Endometrial microvascular endothelial cells (primary cell): ENCODE data around the gene CCDC148. TPM values are rescaled to one million over a fixed set of nuclear protein-coding genes. Genes with fewer than 3 reads are reported as not detected.

Experiments used
- in situ Hi-C: cut with HindIII; loops from 2 replicates; pipeline ENCODE4 v1.10.0; 2017; ENCODE audit warnings: low sequenced_read_pairs, low pct_unique_long_range_greater_than_20kb; ENCODE audit errors: inconsistent ontology term
- total RNA-seq: library from RNA; depleted of rRNA; stranded (reverse); fragments of >200 nt; gene quantifications from one replicate; pipeline ENCODE4 v1.2.3, GENCODE V29; 2015; ENCODE audit errors: inconsistent ontology term

The CCDC148 gene
- total RNA-seq, 1 donor from 2014 or later, result 0.46 TPM

DNA sequence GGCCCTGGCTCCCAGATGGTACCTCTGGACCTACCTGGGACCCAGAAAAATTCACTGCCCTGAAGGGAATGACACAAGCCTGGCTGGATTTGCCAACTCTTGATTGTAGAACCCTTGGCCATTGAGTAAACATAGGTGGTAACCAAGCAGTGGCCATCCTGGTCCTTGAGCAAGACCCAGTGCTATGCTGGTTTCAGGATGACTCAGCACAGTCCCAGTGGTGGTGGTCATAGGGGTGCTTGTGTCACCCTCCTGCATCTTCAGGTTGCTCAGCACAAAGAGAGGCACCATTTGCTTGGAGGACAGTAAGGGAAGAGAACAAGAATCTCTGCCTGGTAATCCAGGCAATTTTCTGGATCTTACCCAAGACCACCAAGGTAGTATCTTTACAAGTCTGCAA is 302.0 kb downstream of the CCDC148 start:
- in situ Hi-C loops, result no loop called here

DNA sequence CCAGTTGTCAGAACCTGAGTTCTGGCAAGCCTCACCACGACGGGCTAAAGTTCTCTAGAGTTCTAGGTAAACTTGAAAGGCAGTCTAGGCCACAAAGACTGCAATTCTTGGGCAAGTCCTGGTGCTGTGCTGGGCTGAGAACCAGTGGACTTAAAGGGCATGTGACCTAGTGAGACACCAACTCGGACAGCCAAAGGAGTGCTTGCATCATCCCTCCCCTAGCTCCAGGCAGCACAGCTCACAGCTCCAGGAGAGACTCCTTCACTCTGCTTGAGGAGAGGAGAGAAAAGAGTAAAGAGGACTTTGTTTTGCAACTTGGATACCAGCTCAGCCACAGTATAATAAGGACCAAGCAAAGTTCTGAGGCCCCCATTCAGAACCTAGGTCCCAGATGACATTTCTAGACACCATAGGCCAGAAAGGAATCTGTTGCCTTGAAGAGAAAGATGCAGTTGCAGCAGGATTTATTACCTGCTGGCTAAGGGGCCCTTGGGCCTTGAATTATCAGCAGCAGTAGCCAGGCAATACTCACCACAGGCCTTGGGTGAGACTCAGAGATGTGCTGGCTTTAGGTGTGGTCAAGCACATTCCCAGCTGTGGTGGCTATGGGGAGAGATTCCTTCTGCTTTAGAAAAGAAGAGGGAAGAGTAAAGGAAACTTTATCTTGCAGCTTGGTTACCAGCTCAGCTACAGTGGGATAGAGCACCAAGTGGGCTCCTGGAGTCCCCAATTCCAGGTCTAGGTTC is 303.1 kb downstream of the CCDC148 start:
- in situ Hi-C loops, result no loop called here

DNA sequence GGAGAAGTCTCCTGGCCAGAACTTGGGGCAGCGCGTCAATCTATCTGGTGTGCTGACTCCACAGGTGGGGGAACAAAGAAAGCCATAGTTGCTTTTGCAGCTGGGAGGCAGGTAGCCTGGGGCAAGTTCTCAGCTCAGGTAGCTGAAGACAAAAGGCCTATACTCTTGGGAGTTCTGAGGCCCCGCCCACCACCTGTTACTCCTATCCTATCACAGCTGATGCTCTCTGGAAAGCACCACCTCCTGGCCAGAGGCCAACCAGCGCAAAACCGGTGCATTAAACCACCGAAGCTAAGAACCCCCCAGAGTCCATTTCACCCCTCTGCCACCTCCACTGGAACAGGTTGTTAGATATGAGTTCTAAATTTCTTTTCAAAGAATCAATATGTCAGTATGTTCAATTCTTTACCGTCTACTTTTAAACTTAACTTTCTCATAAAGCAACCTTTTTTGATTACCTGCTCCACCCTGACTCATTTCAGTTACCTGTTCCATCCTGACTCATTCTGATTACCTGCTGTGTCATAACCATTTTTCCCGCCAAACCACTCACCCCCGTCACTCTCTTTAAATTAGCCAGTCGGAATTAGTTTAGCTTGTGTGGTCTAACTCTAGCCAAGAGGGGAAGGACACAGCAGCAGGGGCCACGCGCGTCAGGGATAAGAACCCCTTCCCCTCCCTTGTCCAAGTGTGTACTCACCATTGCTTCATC is 311.5 kb downstream of the CCDC148 start:
- in situ Hi-C loops, result no loop called here

GRCh38 chr2:158143703-158144360 is 312.7 kb downstream of the CCDC148 start:
- in situ Hi-C loops, result no loop called here

DNA sequence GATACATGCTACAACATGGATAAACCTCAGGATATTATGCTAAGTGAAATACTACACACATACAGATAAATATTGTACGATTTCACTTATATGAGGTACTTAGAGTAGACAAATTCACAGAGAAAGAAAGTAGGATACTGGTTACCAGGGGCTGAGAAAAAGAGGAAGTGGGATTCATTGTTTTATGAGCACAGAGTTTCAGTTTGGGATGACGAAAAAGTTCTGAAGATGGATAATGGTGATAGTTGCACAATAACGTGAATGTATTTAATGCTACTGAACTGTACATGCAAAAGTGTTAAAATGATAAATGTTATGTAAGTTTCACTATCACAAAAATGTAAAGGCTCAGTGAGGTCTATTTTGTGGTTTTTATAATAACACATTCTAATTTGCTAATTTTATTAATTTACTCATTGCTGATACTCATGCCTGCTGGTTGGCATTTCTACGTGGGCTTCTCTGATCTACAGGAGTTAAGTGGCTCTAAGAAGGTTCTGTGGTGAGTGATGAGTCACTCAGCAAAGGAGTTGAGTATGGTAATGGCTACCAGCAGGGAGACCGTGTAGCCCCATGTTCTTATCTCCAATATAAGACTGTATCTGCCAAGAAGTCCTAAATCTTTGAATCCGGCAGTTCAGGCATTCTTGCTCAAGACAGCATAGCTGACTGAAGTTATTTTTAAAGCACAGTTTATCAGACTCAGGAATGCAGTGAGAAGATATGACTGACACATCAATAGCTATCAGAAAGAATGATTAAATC is 313.8 kb downstream of the CCDC148 start:
- in situ Hi-C loops, result no loop called here

GRCh38 chr2:158142165-158142564 is 314.4 kb downstream of the CCDC148 start:
- in situ Hi-C loops, result no loop called here

DNA sequence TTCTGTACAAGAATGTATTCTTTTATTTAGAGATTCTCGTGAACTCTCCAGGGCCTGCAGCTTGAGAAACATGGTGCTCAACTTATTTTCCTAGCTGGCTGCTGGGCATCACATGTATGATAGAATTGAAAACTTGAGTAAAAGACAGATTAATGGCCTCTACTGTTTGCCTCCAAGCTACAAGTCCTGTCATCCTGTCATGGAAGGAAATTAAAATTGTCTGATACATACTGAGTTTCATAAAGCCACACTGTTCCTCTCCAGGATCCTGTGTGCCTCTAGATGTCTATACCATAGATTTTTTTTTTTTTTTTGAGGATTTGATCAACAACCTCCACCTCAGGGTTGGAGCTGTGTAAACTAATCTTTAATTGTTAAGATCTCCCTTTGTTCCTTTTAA is 316.4 kb downstream of the CCDC148 start:
- in situ Hi-C loops, result no loop called here

DNA sequence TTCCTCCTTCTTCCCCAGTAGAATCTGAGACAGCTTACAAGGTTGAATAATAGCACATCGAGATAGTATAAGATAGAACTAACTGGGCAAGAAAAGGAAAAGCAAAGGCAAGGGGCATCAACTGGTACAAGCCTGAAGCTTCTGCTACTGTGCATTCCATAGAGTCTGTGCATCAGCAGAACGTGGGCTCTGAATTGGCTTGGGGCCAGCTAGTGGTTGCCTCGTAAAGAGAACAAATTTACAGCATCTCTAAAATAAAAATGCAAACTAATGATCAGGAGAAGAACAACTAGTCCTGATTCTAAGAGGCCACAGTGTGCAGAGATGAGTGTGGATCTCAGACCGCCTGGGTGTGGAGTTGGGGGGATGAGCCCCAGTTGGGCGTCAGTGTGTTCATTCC is 318.3 kb downstream of the CCDC148 start:
- in situ Hi-C loops, result no loop called here

- in situ Hi-C loops, result no loop called here
Observed at GRCh38 chr2:158135096-158135495, 321.5 kb downstream of the CCDC148 start.

- in situ Hi-C loops, result no loop called here
Observed at GRCh38 chr2:158134655-158135054, 321.9 kb downstream of the CCDC148 start.

GRCh38 chr2:158134055-158134454 is 322.5 kb downstream of the CCDC148 start:
- in situ Hi-C loops, result no loop called here

DNA sequence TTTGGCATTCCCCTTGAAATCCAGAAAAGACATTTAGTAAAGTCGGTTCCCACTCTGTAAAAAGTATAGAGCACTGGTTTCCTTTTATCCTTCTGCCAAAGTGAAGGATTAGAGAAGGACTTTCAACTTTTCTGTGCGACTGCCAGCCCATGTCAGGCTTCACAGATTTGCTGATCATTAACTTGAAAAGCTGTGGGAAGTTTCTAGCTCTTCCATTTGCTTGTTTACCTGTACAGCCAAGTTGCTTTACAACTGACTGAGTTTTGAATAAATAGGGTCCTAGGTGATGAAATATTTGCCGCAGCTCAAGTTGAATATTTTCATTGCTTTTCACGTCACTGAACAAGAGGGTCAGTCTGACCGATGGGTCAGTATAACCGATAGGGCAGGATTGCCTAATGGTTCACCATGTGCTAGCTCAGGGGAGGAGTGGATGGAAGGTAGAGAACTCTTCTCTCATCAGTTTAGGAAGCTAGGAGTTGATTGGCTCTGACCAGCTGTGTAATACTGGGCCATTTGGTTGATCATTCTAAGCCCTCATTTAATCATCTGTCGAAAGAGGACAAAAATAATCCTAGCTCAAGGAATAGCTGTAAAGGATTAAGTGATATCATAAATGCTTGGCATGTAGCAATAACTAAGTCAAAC is 324.5 kb downstream of the CCDC148 start:
- in situ Hi-C loops, result no loop called here

- in situ Hi-C loops, result no loop called here
Observed at GRCh38 chr2:158131483-158131912, 325.1 kb downstream of the CCDC148 start.

DNA sequence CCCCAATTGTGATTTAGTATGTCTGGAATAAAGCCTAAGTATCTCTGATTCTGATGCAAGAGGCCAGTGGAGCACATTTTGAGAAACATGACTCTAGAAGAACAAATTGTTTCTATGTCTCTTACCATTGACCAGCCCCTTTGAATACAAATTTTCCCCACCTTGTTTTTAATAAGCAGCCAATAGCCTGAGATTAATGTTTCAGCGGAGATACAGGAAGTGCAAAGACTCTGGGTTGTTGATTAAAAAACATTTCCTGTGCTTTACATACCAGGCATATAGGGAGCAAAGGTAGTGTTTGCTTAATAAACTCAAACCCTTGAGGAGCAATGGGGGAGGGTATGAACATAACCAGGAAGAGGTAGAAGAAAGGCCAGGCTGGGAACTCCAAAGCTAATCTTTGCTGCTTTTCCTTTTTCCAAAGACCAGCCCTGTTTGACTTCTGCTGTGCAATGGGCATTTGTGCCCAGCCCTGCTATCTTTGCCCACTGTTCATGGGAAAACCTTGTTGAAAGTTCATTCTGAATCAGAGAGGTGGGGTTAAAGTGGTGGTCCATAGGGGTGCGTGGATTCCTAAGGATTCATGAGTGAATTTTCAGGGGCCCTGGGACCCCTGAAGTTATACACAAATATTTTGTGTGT is 325.6 kb downstream of the CCDC148 start:
- in situ Hi-C loops, result no loop called here

GRCh38 chr2:158129037-158129436 is 327.5 kb downstream of the CCDC148 start:
- in situ Hi-C loops, result no loop called here

DNA sequence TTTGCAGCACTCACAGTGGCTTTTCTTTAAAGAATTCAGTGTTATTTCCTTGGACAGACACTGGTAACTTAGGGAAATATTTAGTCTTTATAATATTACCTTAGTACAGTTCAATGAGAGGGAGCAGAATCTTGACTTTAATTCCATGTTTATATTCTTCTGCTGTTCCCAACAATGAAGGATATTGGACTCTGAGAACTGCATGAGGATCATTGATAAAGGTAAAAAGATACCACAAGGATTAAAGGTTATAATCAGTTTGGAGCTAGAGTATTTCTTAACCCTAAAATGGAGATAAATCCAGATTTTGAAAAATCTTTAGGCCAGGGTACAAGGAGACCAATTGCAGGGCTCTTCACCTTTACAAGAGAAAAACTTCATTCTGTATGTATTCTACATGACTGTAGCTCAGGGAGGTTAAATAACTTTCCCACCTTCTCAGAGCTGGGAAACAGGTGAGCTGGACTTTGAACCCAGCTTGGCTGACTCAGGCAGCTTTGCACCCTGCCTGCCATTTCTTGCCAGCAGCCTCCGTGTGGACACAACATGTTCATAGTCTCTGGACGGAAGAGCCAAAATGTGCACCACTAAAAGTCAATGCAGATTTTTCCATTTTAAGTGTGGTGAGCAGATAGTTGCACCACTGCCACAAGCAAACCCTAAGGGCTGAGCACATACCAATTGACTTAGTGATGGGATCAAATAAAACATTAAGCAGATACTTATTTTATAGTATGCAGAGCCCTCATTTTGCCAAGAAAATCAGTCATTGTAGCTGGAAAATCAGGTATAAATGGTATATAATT is 328.2 kb downstream of the CCDC148 start:
- in situ Hi-C loops, result no loop called here

GRCh38 chr2:158127380-158127804 is 329.2 kb downstream of the CCDC148 start:
- in situ Hi-C loops, result no loop called here
